AG09319 (cell line): ENCODE results near the gene HELQ.

ENCODE experiments used
- DNase-seq: peaks from one replicate; pipeline ENCODE4 v3.0.0-alpha.2; 2010; ENCODE audit warnings: low read depth; ENCODE audit errors: extremely low read depth
- CTCF ChIP-seq: IDR thresholded peaks from 2 replicates; pipeline ENCODE4 v1.5.1; 2011; ENCODE audit warnings: low read depth, mild to moderate bottlenecking, inconsistent platforms, low read length, moderate library complexity

Gene HELQ

DNA sequence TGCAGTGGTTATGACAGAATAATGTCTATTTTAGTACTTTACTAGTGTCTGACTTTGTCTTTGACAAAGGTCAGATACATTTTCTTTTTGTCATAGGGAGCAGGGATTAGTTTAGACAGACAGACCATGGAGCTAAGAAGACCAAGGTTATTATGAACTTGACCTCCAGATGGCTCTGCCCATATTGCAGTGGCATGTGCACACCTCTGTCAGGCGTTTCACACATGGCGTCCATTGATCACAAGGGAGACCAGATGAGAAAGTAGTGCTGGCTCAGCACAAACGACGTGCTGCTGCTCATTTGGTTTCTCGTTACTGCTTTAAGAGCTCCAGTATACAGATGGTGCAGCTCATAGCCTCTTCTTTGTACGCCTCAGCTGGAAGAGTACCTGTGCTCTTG lies 64.7 kb downstream of the HELQ start:
- DNase-seq, result no peak
- no peak for TF ChIP-seq CTCF

GRCh38 chr4:83389756-83390505 lies 65.7 kb downstream of the HELQ start:
- TF ChIP-seq CTCF, result no peak
- DNase-seq, result no peak

DNA sequence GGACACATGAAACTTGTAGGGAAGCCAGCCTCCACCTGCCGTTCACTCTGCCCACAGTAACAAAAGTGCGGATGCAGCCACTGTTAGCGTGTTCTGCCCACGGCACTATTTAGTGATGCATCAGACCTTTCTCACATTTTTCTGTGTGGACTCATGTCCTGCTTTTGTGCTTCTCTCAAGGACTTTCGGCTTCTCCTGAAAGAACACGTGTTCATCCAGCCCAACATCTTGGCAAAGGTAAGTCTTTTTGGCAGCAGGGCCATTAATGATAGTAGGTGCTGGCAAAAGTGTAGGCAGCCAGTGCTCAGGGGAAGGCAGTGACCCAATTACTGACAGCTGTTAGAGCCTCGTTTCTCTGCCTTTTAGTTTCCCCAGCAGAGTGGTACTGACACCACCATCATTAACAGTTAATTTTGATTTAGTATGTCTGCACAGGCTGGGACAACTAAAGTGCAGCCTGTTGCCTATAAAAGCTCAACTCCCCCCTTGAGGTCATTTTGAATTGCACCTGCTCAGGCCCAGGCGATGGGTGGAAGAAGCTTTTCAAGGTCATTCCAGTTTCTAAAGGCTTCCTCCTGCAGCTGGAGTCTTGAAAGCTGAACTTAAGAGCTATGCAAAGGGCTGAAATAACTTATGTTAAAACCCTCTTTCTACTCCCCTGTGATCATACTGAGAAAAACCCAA lies 66.4 kb downstream of the HELQ start:
- TF ChIP-seq CTCF, result no peak
- no peak for DNase-seq

DNA sequence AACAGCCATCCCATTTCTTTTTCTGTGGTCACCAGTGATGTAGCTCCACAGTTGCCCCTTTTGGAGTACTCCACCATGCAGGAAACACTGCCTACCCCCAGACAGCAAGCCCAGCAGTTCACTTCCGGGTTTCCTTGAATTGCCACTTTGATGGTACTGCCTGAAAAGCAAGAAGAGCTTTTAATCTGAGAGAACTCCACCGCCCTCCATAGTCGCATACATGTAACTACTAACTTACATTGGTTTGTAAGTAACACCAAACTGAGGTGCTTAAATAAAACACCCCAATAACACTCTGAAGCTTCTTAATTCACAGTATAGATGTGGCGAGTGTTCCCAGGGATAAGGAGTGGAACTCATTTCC lies 67.3 kb downstream of the HELQ start:
- no peak for DNase-seq
- TF ChIP-seq CTCF, result no peak

DNA sequence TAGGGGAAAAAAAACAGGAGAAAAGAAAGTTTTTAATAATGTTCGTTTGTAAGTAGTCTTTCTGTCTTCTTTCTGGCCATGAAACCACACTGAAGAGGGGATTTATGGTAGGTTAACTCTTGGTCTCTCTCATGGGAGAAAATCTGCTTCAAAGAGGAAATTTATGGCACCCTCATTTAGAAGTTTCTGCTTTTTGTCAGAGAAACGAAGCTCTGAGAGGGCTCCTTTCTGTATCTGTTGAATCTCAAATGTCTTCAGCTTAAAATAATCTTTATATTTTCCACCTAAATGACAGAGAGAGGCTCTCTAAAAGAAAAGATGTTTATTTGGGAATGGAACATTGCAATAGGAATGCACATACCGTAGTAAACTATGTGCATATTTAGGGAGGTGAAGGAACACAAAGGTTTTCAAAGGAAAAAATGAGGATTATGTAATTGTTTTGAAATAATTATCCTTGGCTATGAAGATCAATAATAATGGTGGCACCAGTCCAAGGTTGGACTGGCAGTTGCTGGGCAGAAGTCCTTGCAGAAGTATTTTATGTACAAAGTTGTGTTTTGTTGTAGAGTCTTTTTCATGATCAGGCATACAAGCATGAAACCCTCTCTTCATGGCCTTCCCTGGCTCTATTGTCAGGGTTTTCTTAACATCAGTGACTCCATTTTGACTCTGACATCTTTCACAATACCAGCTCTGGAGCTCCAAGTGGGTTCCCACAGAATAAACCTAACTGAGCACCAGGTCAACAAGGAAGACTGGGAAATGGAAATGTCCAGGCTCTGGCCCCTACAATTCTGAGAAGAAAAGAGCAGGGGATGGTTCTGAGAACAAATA lies 67.9 kb downstream of the HELQ start:
- TF ChIP-seq CTCF, result no peak
- no peak for DNase-seq

DNA sequence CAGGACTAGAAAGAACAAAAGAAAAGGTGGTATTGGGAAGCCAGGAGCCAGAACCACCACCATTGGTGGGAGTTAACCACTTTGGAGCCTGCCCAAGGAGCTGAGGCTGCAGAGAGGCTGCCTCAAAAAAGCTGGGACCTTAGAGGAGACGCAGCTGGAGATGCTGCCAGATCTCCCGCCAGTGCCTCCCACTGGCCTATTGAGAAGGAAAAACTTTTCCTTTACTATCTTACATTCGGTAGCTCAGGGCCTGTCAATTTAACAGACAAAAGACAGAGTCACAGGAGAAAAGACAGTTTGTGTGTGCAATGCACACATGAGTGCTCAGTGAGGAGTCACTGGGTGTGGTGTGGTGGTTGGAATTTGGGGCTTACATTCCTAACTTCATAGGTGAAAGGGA lies 68.6 kb downstream of the HELQ start:
- DNase-seq, result no peak
- TF ChIP-seq CTCF, result no peak

GRCh38 chr4:83382850-83383249 lies 72.8 kb downstream of the HELQ start:
- no peak for DNase-seq
- TF ChIP-seq CTCF, result no peak
